ENCODE results near the gene CDC42BPB. TPM values are rescaled to one million over a fixed set of nuclear protein-coding genes. Genes with fewer than 3 reads are reported as not detected.

Gene CDC42BPB
- total and polyA plus RNA-seq, 2 donors (not counting 1 experiment from before 2014, with no cell fraction given), result 44.8 to 98.3 TPM

- no peak for DNase-seq (ENCODE audit: low read depth in 2 of 2)
- Histone ChIP-seq H3K27ac (ENCODE audit: insufficient read depth, low read length) (no peak overlapping the region), H3K9ac (ENCODE audit: insufficient read depth, low read length) (no peak overlapping the region), H3K36me3 (ENCODE audit: control insufficient read depth, insufficient read depth, low read length) (peaks cover 33% of the 10 kb centered on the region), H3K79me2 (ENCODE audit: control insufficient read depth, insufficient read depth, low read length) (no peaks in the 10 kb centered on the region), H2AFZ (ENCODE audit: low read length) (no peak overlapping the region), H3K9me3 (ENCODE audit: control insufficient read depth, insufficient read depth, low read depth, low read length) (no peaks in the 10 kb centered on the region), H3K27me3 (ENCODE audit: control insufficient read depth, insufficient read depth, low read length) (no peaks in the 10 kb centered on the region), H3K4me3 (replicated peaks in 1 of 4; ENCODE audit: control extremely low read depth in 1 of 4, insufficient read depth in 1 of 4, low read depth in 3 of 4, low read length in 4 of 4) (no peak overlapping the region), H3K4me2 (ENCODE audit: extremely low read depth, insufficient read depth, low read length) (no peak overlapping the region), H3K4me1 (ENCODE audit: control insufficient read depth, extremely low read depth, insufficient read depth, low read length) (no peaks in the 10 kb centered on the region), H4K20me1 (ENCODE audit: control insufficient read depth, extremely low read depth, insufficient read depth, low read length) (no peaks in the 10 kb centered on the region)
- TF ChIP-seq EZH2 (IDR thresholded peaks at IDR 0.05; ENCODE audit: low read length, missing control alignments) (no peak), CTCF (conservative IDR thresholded peaks at IDR 0.05 in 1 of 2, IDR thresholded peaks at IDR 0.05 in 1 of 2; ENCODE audit: low read depth in 1 of 2, low read length in 2 of 2) (no peak)
These were observed 89.9 kb downstream of the CDC42BPB start for GRCh38 chr14:102967506-102967795.

- Histone ChIP-seq H3K4me3 (replicated peaks in 1 of 4; ENCODE audit: control extremely low read depth in 1 of 4, insufficient read depth in 1 of 4, low read depth in 3 of 4, low read length in 4 of 4) (no peak overlapping the region), H3K9me3 (ENCODE audit: control insufficient read depth, insufficient read depth, low read depth, low read length) (no peaks in the 10 kb centered on the region), H4K20me1 (ENCODE audit: control insufficient read depth, extremely low read depth, insufficient read depth, low read length) (no peaks in the 10 kb centered on the region), H3K27ac (ENCODE audit: insufficient read depth, low read length) (no peak overlapping the region), H3K79me2 (ENCODE audit: control insufficient read depth, insufficient read depth, low read length) (no peaks in the 10 kb centered on the region), H3K4me1 (ENCODE audit: control insufficient read depth, extremely low read depth, insufficient read depth, low read length) (no peaks in the 10 kb centered on the region), H3K27me3 (ENCODE audit: control insufficient read depth, insufficient read depth, low read length) (no peaks in the 10 kb centered on the region), H3K9ac (ENCODE audit: insufficient read depth, low read length) (no peak overlapping the region), H3K4me2 (ENCODE audit: extremely low read depth, insufficient read depth, low read length) (no peak overlapping the region), H2AFZ (ENCODE audit: low read length) (no peak overlapping the region), H3K36me3 (ENCODE audit: control insufficient read depth, insufficient read depth, low read length) (peaks cover 31% of the 10 kb centered on the region)
- no peak for TF ChIP-seq CTCF (conservative IDR thresholded peaks at IDR 0.05 in 1 of 2, IDR thresholded peaks at IDR 0.05 in 1 of 2; ENCODE audit: low read depth in 1 of 2, low read length in 2 of 2)
- no peak for TF ChIP-seq EZH2 (IDR thresholded peaks at IDR 0.05; ENCODE audit: low read length, missing control alignments)
- no peak for DNase-seq (ENCODE audit: low read depth in 2 of 2)
These were observed 90.5 kb downstream of the CDC42BPB start for GRCh38 chr14:102966681-102967505.

- no peak for TF ChIP-seq EZH2 (IDR thresholded peaks at IDR 0.05; ENCODE audit: low read length, missing control alignments)
- TF ChIP-seq CTCF (conservative IDR thresholded peaks at IDR 0.05 in 1 of 2, IDR thresholded peaks at IDR 0.05 in 1 of 2; ENCODE audit: low read depth in 1 of 2, low read length in 2 of 2), result no peak
- Histone ChIP-seq H3K9me3 (ENCODE audit: control insufficient read depth, insufficient read depth, low read depth, low read length) (no peaks in the 10 kb centered on the region), H3K27me3 (ENCODE audit: control insufficient read depth, insufficient read depth, low read length) (no peaks in the 10 kb centered on the region), H3K4me2 (ENCODE audit: extremely low read depth, insufficient read depth, low read length) (no peak overlapping the region), H3K27ac (ENCODE audit: insufficient read depth, low read length) (no peak overlapping the region), H3K4me1 (ENCODE audit: control insufficient read depth, extremely low read depth, insufficient read depth, low read length) (no peaks in the 10 kb centered on the region), H3K79me2 (ENCODE audit: control insufficient read depth, insufficient read depth, low read length) (no peaks in the 10 kb centered on the region), H3K9ac (ENCODE audit: insufficient read depth, low read length) (no peak overlapping the region), H4K20me1 (ENCODE audit: control insufficient read depth, extremely low read depth, insufficient read depth, low read length) (no peaks in the 10 kb centered on the region), H2AFZ (ENCODE audit: low read length) (no peak overlapping the region), H3K36me3 (ENCODE audit: control insufficient read depth, insufficient read depth, low read length) (peaks cover 27% of the 10 kb centered on the region), H3K4me3 (replicated peaks in 1 of 4; ENCODE audit: control extremely low read depth in 1 of 4, insufficient read depth in 1 of 4, low read depth in 3 of 4, low read length in 4 of 4) (no peak overlapping the region)
- DNase-seq (ENCODE audit: low read depth in 2 of 2), result no peak
These were observed 91.2 kb downstream of the CDC42BPB start for GRCh38 chr14:102965971-102966655.

Measured in fibroblast of lung (primary cell).